Neural progenitor cell (in vitro differentiated cells): ENCODE data around the gene CCDC201. TPM values are rescaled to one million over a fixed set of nuclear protein-coding genes. Genes with fewer than 3 reads are reported as not detected.
"Not testable (repeated sequence)": the region's sequence is repeated elsewhere in the genome, so short reads cannot be mapped to it uniquely, and the experiment has no call there.

Experiments
- DNase-seq: peaks from one replicate; pipeline ENCODE4 v3.0.0-alpha.2; 2016; ENCODE audit warnings: low spot score
- H2AFZ ChIP-seq: fragments of 200-600 bp; sonication (generic); replicated peaks from 2 replicates; pipeline ENCODE4 v1.6.1; 2016; ENCODE audit warnings: antibody characterized with exemption
- H3F3A ChIP-seq: fragments of 200-600 bp; sonication (generic); 2 replicates; pipeline ENCODE4 v1.6.1; 2016; ENCODE audit warnings: antibody characterized with exemption, low read depth
- H3K27ac ChIP-seq: fragments of 200-600 bp; sonication (generic); 2 replicates; pipeline ENCODE4 v1.5.1; 2016; ENCODE audit warnings: mild to moderate bottlenecking
- H3K27me3 ChIP-seq: fragments of 200-600 bp; sonication (generic); 2 replicates; pipeline ENCODE4 v1.6.1; 2016; ENCODE audit warnings: mild to moderate bottlenecking, moderate library complexity
- H3K36me3 ChIP-seq: fragments of 200-600 bp; sonication (generic); 2 replicates; pipeline ENCODE4 v1.5.1; 2016
- H3K4me1 ChIP-seq: fragments of 200-600 bp; sonication (generic); 2 replicates; pipeline ENCODE4 v1.6.1; 2016; ENCODE audit warnings: mixed run types
- H3K4me2 ChIP-seq: fragments of 200-600 bp; sonication (generic); 2 replicates; pipeline ENCODE4 v1.6.1; 2016
- H3K4me3 ChIP-seq: fragments of 200-600 bp; sonication (generic); 2 replicates; pipeline ENCODE4 v1.5.1; 2016
- H3K79me2 ChIP-seq: fragments of 200-600 bp; sonication (generic); 2 replicates; pipeline ENCODE4 v1.6.1; 2016; ENCODE audit warnings: low read depth
- H3K9ac ChIP-seq: fragments of 200-600 bp; sonication (generic); 2 replicates; pipeline ENCODE4 v1.6.1; 2016
- H3K9me3 ChIP-seq: fragments of 200-600 bp; sonication (generic); 2 replicates; pipeline ENCODE4 v1.5.1; 2016; ENCODE audit warnings: low read depth
- H4K20me1 ChIP-seq: fragments of 200-600 bp; sonication (generic); 2 replicates; pipeline ENCODE4 v1.6.1; 2016; ENCODE audit warnings: low read depth
- H3K27ac Mint-ChIP-seq: 3 replicates; pipeline ENCODE4 v1.8.0; 2021; ENCODE audit warnings: mixed read lengths
- H3K27me3 Mint-ChIP-seq: 2 replicates; pipeline ENCODE4 v1.8.0; 2022; ENCODE audit warnings: low read depth, mild to moderate bottlenecking, inconsistent platforms, moderate library complexity, mixed read lengths; ENCODE audit not compliant: insufficient read depth
- H3K36me3 Mint-ChIP-seq: 3 replicates; pipeline ENCODE4 v1.8.0; 2021; ENCODE audit warnings: mixed read lengths
- H3K4me1 Mint-ChIP-seq: 3 replicates; pipeline ENCODE4 v1.8.0; 2021; ENCODE audit warnings: mixed read lengths
- H3K4me3 Mint-ChIP-seq: 3 replicates; pipeline ENCODE4 v1.8.0; 2021; ENCODE audit warnings: mild to moderate bottlenecking, moderate library complexity, mixed read lengths
- H3K9me3 Mint-ChIP-seq: 3 replicates; pipeline ENCODE4 v1.8.0; 2020; ENCODE audit warnings: mixed read lengths
- EZH2 ChIP-seq: fragments of 200-600 bp; sonication (generic); IDR thresholded peaks from 2 replicates; pipeline ENCODE4 v1.6.1; 2017; ENCODE audit warnings: antibody characterized with exemption, mild to moderate bottlenecking, moderate library complexity
- EZH2phosphoT487 ChIP-seq: fragments of 200-600 bp; sonication (generic); IDR thresholded peaks from 2 replicates; pipeline ENCODE4 v1.6.1; 2017; ENCODE audit warnings: antibody characterized with exemption
- total RNA-seq: library from RNA; depleted of rRNA; stranded (reverse); fragments of >200 nt; gene quantifications from 2 replicates; pipeline ENCODE4 v1.2.3, GENCODE V29; 2015; ENCODE audit warnings: low replicate concordance
- TF ChIP-seq, protein P1 (sequence below): fragments of 200-600 bp; sonication (generic); IDR thresholded peaks from 2 replicates; pipeline ENCODE4 v1.5.1; 2017; ENCODE audit warnings: antibody characterized with exemption, mild to moderate bottlenecking

The CCDC201 gene
- total RNA-seq, 1 donor from 2014 or later = not detected

DNA sequence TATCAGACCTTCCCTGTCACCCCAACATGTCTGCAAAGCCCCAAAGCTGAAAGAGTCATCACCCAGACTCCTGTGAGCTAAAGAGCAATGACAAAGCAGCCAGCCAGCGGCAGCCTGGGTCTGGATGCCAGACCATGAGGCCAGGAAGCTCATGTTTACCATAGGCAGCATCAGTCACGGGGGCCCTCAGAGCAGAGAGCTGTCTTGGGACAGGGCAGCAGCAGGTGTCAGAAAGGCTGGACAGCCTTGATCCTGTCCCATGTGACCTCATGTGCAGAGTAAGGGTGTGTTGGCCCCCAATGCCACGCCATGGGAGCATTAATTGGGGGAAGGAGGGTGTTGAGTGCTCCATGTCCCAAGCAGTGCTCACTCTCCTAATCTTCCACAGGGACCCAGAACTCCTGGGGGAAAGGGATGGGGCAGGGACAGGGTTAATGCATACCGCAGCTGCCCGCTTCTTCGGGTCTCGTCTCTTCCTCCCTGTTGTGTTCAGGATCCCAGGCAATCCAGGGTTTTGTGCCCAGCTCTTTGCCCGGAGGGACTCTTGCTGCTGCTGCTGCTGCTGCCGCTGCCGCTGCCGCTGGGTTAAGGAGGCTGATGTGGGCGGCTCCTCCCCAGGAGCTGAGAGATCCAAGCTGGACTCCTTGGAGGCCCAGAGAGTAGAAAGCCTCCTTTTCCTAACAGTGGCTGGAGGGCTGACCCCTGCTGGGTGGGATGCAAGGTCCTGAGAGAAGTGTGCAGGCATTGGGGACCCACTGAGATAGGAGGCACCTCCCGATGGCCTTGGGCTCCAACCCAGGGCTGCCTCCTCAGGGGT, 7.1 kb downstream of the CCDC201 start:
- TF ChIP-seq EZH2phosphoT487 (no peak), EZH2 (no peak)
- TF ChIP-seq, protein P1, sequence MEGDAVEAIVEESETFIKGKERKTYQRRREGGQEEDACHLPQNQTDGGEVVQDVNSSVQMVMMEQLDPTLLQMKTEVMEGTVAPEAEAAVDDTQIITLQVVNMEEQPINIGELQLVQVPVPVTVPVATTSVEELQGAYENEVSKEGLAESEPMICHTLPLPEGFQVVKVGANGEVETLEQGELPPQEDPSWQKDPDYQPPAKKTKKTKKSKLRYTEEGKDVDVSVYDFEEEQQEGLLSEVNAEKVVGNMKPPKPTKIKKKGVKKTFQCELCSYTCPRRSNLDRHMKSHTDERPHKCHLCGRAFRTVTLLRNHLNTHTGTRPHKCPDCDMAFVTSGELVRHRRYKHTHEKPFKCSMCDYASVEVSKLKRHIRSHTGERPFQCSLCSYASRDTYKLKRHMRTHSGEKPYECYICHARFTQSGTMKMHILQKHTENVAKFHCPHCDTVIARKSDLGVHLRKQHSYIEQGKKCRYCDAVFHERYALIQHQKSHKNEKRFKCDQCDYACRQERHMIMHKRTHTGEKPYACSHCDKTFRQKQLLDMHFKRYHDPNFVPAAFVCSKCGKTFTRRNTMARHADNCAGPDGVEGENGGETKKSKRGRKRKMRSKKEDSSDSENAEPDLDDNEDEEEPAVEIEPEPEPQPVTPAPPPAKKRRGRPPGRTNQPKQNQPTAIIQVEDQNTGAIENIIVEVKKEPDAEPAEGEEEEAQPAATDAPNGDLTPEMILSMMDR = no peak
- Histone ChIP-seq H3K36me3 (no peaks in the 10 kb centered on the region), H3K27ac (no peak overlapping the region), H3K79me2 (no peaks in the 10 kb centered on the region), H3F3A (no peaks in the 10 kb centered on the region), H3K9me3 (no peaks in the 10 kb centered on the region), H3K4me2 (no peak overlapping the region), H3K27me3 (no peaks in the 10 kb centered on the region), H4K20me1 (no peaks in the 10 kb centered on the region), H2AFZ (no peak overlapping the region), H3K4me3 (no peak overlapping the region), H3K4me1 (no peaks in the 10 kb centered on the region), H3K9ac (no peak overlapping the region)
- no peaks in the 10 kb centered on the region for H3K9me3 Mint-ChIP-seq
- no peak for DNase-seq
- no peaks in the 10 kb centered on the region for H3K36me3 Mint-ChIP-seq
- H3K27ac Mint-ChIP-seq = no peak overlapping the region
- no peaks in the 10 kb centered on the region for H3K4me1 Mint-ChIP-seq
- H3K27me3 Mint-ChIP-seq = peaks cover 2% of the 10 kb centered on the region
- H3K4me3 Mint-ChIP-seq = no peak overlapping the region

DNA sequence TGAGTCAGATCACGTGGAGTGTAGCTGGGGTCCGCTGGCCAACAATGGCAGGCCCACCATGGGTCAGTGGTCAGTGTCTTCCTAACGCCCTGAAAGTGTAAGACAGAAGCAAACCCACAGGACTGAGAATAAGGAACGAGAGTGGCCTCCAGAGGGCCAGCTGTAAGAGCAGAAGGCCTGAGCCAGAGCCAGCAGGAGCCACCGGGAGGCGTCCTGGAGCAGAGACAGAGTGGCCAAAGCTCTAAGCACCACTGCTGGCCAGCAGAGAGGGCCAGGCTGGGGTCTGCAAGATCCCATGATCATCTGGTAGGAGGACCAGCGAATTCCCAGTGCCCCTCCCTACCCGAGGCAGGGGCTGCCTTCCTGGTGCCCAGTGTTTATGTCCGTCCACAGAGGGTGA, 9.2 kb downstream of the CCDC201 start:
- H3K36me3 Mint-ChIP-seq = no peaks in the 10 kb centered on the region
- no peak overlapping the region for H3K4me3 ChIP-seq
- H3K4me3 Mint-ChIP-seq = no peak overlapping the region
- peak; percentile 60 for DNase-seq
- H3K9me3 Mint-ChIP-seq = no peaks in the 10 kb centered on the region
- no peaks in the 10 kb centered on the region for H3K4me1 ChIP-seq
- no peak overlapping the region for H3K4me2 ChIP-seq
- TF ChIP-seq, protein P1 = peak; percentile 58
- no peak for TF ChIP-seq EZH2
- no peak for TF ChIP-seq EZH2phosphoT487
- no peaks in the 10 kb centered on the region for H3K4me1 Mint-ChIP-seq
- H3K36me3 ChIP-seq = no peaks in the 10 kb centered on the region
- H3K79me2 ChIP-seq = no peaks in the 10 kb centered on the region
- H2AFZ ChIP-seq = no peak overlapping the region
- H4K20me1 ChIP-seq = no peaks in the 10 kb centered on the region
- no peaks in the 10 kb centered on the region for H3K9me3 ChIP-seq
- H3K27ac ChIP-seq = no peak overlapping the region
- no peak overlapping the region for H3K27ac Mint-ChIP-seq
- peaks cover 2% of the 10 kb centered on the region for H3K27me3 Mint-ChIP-seq
- H3F3A ChIP-seq = no peaks in the 10 kb centered on the region
- no peak overlapping the region for H3K9ac ChIP-seq
- H3K27me3 ChIP-seq = no peaks in the 10 kb centered on the region

DNA sequence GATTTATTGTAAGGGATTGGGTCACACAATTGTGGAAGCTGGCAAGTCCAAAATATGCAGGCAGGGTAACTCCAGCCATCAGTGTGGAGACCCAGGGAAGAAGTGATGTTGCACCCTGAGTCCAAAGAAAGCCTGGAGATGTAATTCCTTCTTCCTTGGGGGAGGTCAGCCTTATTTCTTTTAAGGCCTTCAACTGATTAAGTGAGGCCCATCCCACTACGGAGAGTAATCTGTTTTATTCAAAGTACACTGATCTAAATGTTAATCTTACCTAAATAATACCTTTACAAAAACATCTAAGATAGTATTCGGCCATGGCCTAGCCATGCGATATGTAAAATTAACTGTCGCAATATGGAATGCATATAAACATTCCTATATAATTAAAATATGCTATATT, 16.0 kb downstream of the CCDC201 start:
- DNase-seq, H3K4me3 ChIP-seq, H3K9me3 Mint-ChIP-seq, H3K27me3 Mint-ChIP-seq, H3F3A ChIP-seq, H3K36me3 Mint-ChIP-seq, H3K4me2 ChIP-seq, H3K36me3 ChIP-seq, H3K9me3 ChIP-seq, H3K79me2 ChIP-seq, H3K27ac Mint-ChIP-seq, H3K27ac ChIP-seq, H2AFZ ChIP-seq, H4K20me1 ChIP-seq, H3K9ac ChIP-seq, H3K4me1 ChIP-seq, H3K27me3 ChIP-seq, H3K4me3 Mint-ChIP-seq, H3K4me1 Mint-ChIP-seq: not testable (repeated sequence)

DNA sequence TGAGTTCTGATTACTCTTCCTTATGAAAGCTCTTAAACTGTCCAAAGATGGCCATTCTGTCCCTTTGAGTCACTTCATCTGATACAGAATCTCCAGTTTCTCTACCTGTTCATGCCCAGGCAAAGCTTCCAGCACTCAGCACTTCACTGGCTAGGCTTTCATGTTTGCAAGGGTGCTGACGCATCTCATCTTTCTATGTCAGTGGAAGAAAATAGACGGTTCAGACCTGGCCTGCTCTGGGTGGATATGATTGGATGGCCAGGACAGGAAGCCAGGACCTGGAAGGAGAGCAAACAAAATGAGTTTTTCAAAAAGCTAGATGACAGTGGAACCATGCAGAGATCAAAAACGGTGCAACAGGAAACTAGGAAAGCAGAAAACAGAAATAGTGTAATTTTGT, 17.2 kb downstream of the CCDC201 start:
- not testable (repeated sequence) for H3K9me3 Mint-ChIP-seq, H3K4me1 ChIP-seq, H3K4me3 Mint-ChIP-seq, H3K27ac ChIP-seq, H3K27me3 ChIP-seq, H4K20me1 ChIP-seq, H3K36me3 ChIP-seq, H3K4me3 ChIP-seq, H3K4me1 Mint-ChIP-seq, H3K9ac ChIP-seq, H3K27me3 Mint-ChIP-seq, H3K9me3 ChIP-seq, H3K27ac Mint-ChIP-seq, H3F3A ChIP-seq, H3K36me3 Mint-ChIP-seq, H2AFZ ChIP-seq, DNase-seq, H3K79me2 ChIP-seq, H3K4me2 ChIP-seq

DNA sequence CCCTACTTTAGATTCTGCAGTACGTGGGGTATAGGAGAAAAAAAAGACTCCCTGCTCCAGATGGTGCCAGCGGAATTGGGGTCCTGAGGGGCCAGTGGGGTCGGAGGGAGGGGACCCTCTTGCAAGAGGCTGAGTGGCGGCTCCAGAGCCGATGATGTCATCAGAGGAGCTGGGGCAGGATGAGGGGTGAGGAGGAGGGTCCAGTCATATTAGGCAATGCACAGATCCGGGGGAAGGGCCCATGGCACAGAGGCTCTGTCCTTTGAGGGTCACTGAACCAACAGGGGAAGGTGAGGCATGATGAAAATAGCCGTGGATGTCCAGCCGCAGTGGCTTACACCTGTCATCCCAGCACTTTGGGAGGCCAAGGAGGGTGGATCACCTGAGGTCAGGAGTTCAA, 19.4 kb downstream of the CCDC201 start:
- not testable (repeated sequence) for H4K20me1 ChIP-seq, H3K27me3 Mint-ChIP-seq, H2AFZ ChIP-seq, H3K9ac ChIP-seq, H3K4me3 Mint-ChIP-seq, H3K79me2 ChIP-seq, H3K4me1 ChIP-seq, H3K9me3 ChIP-seq, H3K4me1 Mint-ChIP-seq, H3K27me3 ChIP-seq, DNase-seq, H3K36me3 Mint-ChIP-seq, H3K27ac Mint-ChIP-seq, H3K4me3 ChIP-seq, H3K27ac ChIP-seq, H3K9me3 Mint-ChIP-seq, H3K4me2 ChIP-seq, H3K36me3 ChIP-seq, H3F3A ChIP-seq

DNA sequence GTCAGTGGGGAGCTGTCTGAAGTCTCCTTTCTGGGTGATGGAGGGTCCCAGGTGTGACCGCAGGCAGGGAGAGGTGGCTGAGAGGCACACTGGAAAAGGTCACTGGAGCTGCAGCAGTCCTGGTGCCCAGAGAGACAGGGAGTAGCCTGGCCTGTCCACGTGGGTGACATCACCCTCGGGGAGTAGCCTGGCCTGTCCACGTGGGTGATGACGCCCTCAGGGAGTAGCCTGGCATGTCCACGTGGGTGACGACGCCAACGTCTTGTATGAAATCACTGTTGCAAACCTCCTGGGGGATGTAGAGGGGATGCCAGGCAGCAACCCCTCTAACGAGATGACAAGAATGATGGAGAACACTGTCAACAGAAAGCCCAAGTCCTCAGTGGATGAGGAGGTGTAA, 19.9 kb downstream of the CCDC201 start:
- H3K4me3 ChIP-seq, H3K4me1 ChIP-seq, H2AFZ ChIP-seq, H3K4me3 Mint-ChIP-seq, H3K9me3 Mint-ChIP-seq, H3K27ac Mint-ChIP-seq, H3F3A ChIP-seq, H3K27me3 Mint-ChIP-seq, H3K4me2 ChIP-seq, H3K27me3 ChIP-seq, H3K27ac ChIP-seq, DNase-seq, H4K20me1 ChIP-seq, H3K4me1 Mint-ChIP-seq, H3K36me3 Mint-ChIP-seq, H3K79me2 ChIP-seq, H3K36me3 ChIP-seq, H3K9ac ChIP-seq, H3K9me3 ChIP-seq: not testable (repeated sequence)
